RPMI7951 (cell line): ENCODE results near the gene SLC2A4RG. TPM values are rescaled to one million over a fixed set of nuclear protein-coding genes. Genes with fewer than 3 reads are reported as not detected.
A peak's percentile ranks its signal among the peaks of the same experiment; 100 is the strongest.

ENCODE experiments used
- DNase-seq: peaks from one replicate; pipeline ENCODE4 v3.0.0-alpha.2; 2012; ENCODE audit warnings: low read depth
- total RNA-seq: library from RNA; depleted of rRNA; stranded (reverse); fragments of >200 nt; shearing (Covaris generic); gene quantifications from 2 replicates; pipeline ENCODE4 v1.2.3, GENCODE V29; 2014

The SLC2A4RG gene
- total RNA-seq, 1 experiment from 2014 or later, result 29.3 TPM

- DNase-seq, result peak; percentile 94
These were observed 1.2 kb downstream of the SLC2A4RG start for GRCh38 chr20:63740627-63741353.

DNA sequence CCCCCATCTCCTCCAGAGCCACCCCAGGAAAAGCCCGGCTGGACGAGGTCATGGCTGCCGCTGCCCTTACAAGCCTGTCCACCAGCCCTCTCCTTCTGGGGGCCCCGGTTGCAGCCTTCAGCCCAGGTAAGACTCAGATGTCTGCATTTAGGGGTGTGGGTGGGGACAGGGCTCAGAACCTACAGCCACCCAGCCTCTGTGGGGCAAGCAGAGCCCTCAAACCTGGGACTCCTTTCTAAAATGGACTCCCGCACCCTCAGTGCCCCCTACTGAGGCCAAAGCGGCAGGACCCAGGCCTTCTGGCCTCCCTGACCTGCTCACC, 1.7 kb downstream of the SLC2A4RG start:
- no peak for DNase-seq

- DNase-seq, result no peak
These were observed 2.3 kb downstream of the SLC2A4RG start for GRCh38 chr20:63741676-63742380.

DNA sequence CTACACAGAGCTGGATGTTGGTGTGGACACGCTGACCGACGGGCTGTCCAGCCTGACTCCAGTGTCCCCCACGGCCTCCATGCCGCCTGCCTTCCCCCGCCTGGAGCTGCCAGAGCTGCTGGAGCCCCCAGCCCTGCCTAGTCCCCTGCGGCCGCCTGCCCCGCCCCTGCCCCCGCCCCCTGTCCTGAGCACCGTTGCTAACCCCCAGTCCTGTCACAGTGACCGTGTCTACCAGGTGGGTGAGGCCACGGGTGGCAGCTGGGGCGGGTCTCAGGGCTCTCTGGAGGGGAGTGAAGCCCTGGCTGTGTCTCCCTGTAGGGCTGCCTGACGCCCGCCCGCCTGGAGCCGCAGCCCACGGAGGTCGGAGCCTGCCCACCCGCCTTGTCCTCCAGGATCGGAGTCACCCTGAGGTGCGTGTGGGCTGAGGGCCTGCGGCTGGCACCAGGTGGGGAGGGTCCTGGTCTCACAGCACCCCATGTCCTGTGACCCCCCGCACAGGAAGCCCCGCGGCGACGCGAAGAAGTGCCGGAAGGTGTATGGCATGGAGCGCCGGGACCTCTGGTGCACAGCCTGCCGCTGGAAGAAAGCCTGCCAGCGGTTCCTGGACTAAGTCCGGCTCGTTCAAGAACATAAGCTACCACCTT, 2.9 kb downstream of the SLC2A4RG start:
- DNase-seq, result no peak

GRCh38 chr20:63743210-63743970, 3.8 kb downstream of the SLC2A4RG start:
- DNase-seq, result no peak

- no peak for DNase-seq
These were observed 4.6 kb downstream of the SLC2A4RG start for GRCh38 chr20:63744158-63744557.

DNA sequence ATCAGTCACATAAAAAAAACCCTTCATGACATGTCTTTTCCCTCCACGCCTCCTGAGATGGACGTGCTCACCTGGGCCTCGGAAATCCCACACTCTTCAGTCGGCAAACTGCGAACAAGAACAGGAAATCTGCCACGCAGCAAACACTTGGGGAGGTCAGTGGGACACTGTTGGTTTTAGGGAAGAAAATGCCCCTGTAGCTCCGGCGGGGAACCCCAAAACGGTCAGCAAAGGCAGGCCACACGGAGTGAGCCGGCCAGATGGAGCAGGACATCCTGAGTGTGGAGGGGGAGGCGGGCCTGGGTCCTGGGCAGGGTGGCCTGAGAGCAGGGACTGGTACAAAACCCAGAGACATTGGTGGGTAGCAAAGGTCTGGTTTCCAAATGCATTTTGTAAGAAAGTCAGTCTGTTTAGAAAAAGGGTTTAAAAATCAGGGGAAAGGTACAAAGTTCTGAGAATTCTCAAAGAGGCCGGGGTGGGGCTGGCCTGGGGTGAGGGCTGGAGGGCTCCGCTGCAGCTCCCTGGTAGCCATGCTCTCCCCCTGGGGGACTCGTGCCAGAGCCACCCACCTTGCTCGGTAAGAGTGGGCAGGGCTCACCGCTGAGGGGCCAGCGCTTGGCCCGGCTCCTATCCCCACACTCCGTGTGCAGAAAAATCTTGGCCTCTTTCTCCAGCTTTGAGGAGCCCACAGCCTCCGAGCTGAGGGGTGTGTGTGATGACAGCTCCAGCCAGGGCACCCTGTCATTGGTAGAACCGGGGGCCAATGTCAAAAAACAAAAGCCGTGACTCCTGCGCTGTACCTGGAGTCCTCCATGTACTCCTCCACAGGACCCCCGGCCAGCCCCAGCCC, 5.2 kb downstream of the SLC2A4RG start:
- no peak for DNase-seq

DNA sequence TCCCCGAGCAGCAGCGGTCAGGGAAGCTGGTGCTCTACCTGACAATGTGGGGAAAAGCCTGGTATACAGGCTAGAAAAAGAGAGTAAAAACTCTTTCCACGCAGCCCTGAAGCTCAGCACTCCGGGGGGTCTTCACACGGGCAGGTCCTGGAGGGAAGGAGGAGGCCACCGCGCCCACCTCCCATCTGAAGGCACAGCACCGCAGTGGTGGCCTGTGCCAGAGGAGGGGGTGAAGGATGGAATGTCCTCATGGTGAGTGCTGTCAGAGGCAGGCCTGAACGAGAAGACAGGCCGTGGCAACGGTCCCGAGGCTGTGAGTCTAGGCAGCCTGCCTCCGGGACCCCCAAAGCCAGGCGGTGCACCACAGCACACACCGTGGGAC, 5.8 kb downstream of the SLC2A4RG start:
- DNase-seq, result no peak

DNA sequence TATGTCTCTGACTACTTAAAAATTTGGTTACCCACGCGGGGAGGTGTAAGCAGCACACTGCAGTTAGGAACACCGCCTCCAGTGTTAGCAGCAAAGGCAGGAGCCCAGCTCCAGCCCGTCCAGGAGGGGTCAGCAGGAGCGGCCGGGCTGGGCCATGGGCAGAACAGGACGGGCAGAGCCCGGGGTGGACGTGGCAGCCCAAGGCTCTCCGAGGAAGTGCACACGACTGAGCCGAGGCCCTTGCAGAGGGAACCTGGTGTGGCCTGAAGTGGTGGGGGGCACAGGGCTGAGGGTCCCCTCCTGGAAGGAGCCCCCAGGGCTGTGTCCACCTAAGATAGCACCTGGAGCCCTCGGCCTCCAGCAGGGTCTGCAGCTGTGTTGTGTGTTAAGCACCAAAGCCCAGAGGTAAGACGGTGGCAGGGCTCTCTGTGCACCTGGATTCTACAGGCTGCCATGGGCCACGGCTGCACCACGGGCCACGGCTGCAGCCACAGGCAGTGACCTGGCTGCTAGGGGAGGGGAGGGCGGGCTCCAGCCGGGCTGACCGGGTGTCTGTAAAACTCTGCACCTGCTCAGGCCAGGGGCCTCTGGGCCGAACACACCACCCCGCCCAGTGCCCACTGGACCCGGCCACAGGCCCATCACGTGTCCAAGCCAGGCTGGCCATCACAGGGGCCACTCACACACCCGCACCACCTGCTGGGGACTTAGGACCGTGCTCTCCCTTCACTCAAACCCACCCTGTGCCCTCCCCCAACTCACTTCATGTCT, 6.6 kb downstream of the SLC2A4RG start:
- DNase-seq, result no peak

- DNase-seq, result no peak
These were observed 7.3 kb downstream of the SLC2A4RG start for GRCh38 chr20:63746751-63747315.

DNA sequence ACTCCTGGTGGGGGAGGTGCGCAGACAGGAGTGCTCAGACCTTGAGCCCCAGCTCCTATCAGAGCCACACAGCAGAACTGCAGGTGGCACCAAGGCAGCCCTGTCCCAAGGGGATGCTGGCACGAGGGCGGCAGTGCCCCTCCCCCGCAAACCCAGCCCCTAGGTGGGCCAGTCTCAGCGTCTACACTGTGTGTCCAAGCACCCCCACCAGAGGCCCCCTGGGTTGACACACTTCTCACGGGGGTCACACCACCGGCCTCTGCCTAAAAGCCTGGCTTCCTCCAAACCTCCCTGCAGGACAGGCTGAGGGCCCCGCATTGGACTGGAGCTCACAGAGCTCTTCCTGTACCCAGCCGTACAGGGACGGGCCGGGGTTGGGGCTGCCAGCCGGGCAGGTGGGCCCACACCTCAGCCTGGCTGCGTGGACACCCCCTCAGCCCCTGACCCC, 8.1 kb downstream of the SLC2A4RG start:
- no peak for DNase-seq

- DNase-seq, result no peak
These were observed 8.7 kb downstream of the SLC2A4RG start for GRCh38 chr20:63748070-63748933.

DNA sequence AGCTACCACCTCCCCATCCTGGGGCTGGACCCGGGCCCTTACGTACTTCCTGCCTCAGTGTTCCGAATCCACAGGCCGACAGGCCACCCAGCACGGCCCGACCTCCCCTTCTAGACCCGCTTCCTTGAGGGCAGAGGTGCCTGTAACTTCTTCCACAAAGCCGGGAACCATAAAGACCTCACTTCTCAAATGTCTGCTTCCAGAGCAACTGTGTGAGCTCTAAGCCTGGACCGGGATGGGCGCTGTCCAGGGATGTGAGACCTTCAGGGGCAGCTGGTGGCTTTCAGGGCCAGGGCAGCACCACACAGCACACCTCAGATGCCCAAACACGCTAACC, 9.3 kb downstream of the SLC2A4RG start:
- DNase-seq, result no peak

DNA sequence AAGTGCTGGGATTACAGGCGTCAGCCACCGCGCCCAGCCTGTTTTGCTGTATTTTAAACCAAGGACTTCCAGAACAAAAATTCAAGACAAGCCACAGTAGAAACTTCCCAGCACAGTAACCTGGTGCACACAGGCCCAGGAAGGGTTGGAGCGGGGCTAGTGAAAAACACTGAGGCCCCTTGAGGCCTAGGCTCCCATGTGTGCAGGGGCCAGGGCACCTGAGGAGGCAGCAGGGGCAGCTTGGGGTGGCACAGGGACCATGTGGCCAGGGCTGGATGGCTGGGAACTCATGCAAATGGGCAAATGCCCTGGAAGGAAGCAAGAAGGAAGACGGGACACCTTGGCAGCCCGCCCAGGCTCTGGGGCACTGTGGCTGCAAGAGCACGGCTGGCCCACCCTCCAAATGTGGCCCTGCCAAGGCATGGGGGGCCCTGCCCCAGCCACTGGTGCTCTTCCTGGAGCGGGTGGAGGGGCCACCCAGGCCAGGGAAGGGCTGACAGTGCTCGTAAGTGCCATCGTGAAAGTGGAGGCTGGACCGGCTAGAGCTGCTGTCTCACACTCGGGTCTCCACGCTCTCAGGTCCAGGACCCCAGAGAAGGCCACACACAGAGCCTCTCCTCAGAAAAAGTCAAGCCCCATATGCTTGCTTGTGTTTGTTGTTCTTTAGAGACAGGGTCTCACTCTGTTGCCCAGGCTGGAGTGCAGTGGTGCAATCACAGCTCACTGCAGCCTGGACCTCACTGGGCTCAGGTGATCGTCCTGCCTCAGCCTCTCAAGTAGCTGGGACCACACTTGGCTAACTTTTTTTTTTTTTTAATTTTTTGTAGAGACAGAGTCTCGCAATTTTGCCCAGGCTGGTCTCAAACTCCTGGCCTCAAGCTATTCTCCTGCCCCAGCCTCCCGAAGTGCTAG, 10.3 kb downstream of the SLC2A4RG start:
- DNase-seq, result no peak

DNA sequence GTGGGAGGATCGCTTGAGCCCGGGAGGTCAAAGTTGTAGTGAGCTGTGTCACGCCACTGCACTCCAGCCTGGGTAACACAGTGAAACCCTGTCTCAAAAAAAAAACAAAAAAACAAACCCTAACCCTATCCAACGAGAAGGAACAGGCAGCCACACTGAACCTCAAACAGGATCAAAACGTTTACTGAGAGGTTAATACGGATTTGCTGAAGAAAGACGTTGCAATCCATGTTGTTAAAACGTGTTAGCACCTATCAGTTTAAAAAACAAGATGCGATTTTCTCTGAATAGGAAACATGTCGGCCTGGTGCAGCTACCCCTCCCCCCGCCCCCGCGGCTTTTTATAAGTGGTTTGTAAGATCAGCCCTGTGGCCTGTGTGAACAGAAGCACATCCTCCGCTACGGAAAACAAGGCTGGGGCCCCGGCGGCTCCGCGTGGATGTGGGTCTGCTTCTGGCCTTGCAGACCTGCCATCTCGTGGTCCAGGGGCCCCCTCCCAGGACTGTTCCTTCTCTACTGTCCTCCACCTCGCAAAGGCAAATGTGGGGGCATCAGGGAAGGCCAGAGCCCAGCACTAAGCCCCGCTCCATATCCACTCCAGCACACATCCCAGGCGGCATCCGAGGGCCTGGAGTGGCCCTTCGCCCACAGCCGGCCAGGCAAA, 11.4 kb downstream of the SLC2A4RG start:
- no peak for DNase-seq

DNA sequence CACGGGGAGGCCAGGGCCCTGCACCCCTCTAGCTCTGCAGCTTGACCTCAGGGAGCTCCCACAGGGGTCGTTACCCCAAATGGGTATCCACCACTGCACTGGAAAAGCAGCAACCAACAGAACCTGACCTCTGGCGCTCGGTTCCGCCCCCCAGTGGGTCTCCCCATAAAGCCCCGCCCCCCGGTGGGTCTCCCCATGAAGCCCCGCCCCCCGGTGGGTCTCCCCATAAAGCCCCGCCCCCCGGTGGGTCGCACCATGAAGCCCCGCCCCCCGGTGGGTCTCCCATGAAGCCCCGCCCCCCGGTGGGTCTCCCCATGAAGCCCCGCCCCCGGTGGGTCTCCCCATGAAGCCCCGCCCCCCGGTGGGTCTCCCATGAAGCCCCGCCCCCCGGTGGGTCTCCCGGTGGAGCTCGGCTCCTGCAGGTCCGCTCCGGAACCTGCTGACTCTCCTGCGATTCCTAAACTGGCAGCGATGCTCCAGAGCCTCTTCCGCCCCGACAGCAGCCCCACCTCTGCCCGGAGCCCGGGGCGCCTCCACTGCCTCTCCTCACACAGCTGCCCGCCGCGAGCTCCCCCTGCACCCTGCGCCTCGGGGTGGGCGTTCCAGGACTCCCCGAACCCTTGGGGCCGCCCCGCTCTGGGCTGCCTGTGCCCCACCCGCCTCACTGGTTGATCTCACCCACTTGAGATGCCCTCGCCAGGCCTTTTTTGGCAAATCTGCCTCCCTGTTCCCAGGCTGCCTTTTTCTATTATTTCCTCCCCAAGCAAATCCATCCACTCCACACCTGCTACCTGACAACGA, 12.1 kb downstream of the SLC2A4RG start:
- DNase-seq, result no peak
